ENCODE results near the gene THSD4.

- TF ChIP-seq CTCF (IDR thresholded peaks at IDR 0.05; ENCODE audit: insufficient read depth, low read length) (no peak), POLR2AphosphoS5 (IDR thresholded peaks at IDR 0.05; ENCODE audit: low read depth) (no peak)
- TF ChIP-seq, protein P1, sequence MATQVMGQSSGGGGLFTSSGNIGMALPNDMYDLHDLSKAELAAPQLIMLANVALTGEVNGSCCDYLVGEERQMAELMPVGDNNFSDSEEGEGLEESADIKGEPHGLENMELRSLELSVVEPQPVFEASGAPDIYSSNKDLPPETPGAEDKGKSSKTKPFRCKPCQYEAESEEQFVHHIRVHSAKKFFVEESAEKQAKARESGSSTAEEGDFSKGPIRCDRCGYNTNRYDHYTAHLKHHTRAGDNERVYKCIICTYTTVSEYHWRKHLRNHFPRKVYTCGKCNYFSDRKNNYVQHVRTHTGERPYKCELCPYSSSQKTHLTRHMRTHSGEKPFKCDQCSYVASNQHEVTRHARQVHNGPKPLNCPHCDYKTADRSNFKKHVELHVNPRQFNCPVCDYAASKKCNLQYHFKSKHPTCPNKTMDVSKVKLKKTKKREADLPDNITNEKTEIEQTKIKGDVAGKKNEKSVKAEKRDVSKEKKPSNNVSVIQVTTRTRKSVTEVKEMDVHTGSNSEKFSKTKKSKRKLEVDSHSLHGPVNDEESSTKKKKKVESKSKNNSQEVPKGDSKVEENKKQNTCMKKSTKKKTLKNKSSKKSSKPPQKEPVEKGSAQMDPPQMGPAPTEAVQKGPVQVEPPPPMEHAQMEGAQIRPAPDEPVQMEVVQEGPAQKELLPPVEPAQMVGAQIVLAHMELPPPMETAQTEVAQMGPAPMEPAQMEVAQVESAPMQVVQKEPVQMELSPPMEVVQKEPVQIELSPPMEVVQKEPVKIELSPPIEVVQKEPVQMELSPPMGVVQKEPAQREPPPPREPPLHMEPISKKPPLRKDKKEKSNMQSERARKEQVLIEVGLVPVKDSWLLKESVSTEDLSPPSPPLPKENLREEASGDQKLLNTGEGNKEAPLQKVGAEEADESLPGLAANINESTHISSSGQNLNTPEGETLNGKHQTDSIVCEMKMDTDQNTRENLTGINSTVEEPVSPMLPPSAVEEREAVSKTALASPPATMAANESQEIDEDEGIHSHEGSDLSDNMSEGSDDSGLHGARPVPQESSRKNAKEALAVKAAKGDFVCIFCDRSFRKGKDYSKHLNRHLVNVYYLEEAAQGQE (IDR thresholded peaks at IDR 0.05; ENCODE audit: insufficient replicate concordance, low read depth): no peak
Observed at GRCh38 chr15:71755092-71755970, 640.1 kb downstream of the THSD4 start.

All from HL-60 (cell line).